ENCODE results near the gene TTC33.

TTC33 gene

DNA sequence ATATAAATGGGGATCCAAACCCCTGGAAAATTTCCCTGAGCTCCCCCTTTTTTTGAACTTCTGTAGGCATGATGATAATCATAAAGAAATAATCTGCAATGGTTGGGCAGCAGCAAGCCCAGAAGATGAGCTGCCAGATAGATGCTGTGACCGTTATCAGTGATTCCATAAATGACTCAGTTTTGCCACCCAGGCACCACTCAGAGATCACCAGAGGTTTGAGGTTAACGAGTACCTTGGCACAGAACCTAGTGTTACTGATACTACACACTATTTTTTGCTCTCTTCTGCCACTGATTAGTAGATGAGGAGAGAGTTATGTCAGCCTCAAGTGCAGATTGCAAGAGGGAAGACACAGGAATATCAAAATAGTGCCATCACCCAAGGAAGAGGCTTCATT is 275.4 kb downstream of the TTC33 start:
- DNase-seq (ENCODE audit: low read depth) = peak; percentile 49

DNA sequence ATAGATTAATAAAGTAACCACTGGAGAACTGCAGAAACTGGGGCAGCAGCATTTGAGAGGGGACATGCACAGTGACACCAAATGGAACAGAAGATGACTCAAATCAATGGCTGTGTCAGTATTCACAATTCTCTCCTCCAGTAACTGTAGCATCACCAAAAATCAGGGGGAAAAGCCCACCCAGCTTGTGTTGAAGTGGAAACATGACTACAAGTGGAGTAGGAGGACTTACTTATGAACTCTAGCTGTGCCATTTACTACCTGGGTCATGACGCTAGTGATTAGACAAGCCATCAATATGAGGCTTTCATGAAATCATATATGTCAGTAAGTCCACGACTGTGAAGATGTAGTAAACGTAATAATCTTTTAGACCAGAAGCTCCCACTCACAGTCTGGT is 275.8 kb downstream of the TTC33 start:
- no peak for DNase-seq (ENCODE audit: low read depth)

DNA sequence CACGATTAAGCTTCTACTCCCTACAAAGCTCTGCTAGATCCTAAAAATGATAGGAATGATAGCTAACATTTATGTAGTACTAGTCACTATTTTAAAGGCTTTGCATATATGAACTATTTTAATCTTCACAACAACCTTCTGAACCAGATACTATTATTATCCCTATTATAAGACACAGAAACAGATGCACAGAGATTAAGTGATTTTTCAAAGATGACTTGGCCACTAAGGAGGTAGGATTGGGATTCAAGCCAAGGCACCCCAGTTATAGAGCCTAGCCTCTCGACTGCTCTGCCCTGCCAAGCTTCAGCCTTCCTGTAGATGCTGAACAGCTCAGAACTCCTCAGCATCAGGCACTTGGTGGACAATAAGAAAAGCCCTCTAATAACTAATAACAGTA is 277.0 kb downstream of the TTC33 start:
- DNase-seq (ENCODE audit: low read depth) = peak; percentile 90

DNA sequence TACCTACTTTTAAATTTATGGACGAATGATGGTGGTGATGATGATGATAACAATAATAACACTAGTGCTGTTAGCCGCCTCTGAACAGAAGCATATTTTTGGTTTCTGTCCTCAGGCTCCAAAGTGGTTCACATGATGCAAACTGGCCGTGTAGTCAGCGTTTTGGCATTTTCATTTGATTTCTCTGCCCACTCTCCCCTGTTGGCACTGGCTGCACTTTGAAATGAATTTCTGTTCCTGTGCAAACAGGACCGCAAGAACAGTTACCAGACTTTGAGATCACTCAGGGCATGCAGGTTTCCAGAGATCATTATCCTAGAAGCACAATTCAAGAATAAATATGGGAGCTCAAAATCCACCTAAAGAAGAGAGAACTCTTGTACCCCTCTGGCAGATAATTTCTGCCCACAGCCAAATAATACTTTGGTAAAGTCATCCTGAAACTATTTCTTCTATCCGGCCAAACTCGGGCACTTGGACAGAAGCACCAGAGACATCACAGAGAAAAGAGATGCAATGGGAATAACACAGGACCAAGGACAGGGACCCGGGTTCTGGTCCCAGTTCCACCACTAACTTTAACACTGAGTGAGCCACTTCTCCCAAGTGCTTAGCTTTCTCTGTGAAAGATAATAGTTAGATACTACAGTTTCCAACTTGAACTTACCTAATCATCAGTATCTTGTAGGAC is 277.8 kb downstream of the TTC33 start:
- DNase-seq (ENCODE audit: low read depth) = peak; percentile 90

DNA sequence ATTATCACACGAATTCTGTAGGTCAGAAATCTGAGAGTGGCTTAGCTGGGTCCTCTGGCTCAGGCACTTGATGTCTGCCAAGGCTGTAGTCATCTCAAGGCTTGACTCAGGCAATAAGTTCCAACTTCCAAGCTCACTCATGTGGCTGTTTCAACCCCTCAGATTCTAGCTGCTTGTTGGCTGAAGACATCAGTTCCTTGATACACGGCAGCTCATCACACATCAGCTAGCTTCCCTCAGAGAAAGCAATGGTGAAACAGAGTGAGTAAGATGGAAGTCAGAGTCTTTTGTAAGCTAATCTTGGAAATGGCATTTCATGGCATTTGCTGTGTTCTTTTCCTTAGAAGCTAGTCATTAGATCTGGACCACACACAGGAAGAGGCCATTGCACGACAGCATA is 280.2 kb downstream of the TTC33 start:
- DNase-seq (ENCODE audit: low read depth) = peak; percentile 49

DNA sequence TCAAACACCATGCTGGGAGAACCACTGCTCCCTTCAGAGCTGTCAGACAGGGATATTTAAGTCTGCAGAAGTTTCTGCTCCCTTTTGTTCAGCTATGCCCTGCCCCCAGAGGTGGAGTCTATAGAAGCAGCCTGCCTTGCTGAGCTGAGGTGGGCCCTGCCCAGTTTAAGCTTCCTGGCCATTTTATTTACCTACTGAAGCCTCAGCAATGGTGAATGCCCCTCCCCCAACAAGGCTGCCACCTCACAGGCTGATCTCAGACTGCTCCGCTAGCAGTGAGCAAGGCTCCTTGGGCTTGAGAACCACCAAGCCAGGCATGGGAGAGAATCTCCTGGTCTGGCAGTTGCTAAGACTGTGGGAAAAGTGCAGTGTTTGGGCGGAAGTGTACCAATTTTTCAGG is 281.5 kb downstream of the TTC33 start:
- no peak for DNase-seq (ENCODE audit: low read depth)

DNA sequence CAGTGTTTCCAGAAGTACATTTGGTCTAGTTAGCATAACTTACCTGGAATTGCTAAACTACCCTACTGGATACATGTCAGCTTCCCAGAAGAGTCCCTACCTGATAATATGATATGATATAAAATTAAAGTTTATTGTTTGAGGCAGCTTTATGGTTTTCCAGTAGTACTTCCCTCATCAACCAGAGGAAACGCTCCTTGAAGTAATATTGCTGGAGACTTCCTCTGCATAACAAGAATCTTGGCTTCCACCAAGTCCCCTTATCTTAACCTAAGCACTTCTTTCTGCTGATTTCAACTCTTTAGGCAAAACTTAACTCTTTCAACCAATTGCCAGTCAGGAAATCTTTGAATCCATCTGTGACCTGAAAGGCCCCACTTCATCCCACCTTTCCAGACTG is 290.3 kb downstream of the TTC33 start:
- DNase-seq (ENCODE audit: low read depth) = no peak

DNA sequence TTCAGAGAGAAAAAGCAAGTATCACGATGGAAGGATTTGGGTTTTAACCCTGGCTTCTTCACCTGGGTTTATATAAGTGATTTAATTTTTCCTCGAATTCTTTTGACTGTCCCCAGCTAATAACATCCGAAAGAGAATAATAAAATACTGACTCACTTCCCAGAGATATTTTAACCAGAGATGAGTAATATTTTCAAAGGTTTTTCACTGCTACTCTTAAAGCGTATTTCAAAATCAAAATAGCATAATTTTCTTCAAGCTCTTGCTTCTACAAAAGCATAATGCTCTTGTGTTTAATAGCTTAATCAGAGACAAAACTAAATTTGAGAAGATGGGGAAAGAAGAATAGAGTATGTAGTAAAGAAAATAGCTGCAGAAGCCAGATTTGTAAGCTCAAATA is 291.2 kb downstream of the TTC33 start:
- DNase-seq (ENCODE audit: low read depth) = peak; percentile 51
